Measurements from ENCODE around the gene AGMAT. TPM values are rescaled to one million over a fixed set of nuclear protein-coding genes. Genes with fewer than 3 reads are reported as not detected.
A peak's percentile ranks its signal among the peaks of the same experiment; 100 is the strongest.

Gene AGMAT
- total and polyA plus RNA-seq, 2 of the 13 experiments (the other 11 are each of a cell fraction or from before 2014, with no cell fraction given), result 59.1 to 174 TPM

DNA sequence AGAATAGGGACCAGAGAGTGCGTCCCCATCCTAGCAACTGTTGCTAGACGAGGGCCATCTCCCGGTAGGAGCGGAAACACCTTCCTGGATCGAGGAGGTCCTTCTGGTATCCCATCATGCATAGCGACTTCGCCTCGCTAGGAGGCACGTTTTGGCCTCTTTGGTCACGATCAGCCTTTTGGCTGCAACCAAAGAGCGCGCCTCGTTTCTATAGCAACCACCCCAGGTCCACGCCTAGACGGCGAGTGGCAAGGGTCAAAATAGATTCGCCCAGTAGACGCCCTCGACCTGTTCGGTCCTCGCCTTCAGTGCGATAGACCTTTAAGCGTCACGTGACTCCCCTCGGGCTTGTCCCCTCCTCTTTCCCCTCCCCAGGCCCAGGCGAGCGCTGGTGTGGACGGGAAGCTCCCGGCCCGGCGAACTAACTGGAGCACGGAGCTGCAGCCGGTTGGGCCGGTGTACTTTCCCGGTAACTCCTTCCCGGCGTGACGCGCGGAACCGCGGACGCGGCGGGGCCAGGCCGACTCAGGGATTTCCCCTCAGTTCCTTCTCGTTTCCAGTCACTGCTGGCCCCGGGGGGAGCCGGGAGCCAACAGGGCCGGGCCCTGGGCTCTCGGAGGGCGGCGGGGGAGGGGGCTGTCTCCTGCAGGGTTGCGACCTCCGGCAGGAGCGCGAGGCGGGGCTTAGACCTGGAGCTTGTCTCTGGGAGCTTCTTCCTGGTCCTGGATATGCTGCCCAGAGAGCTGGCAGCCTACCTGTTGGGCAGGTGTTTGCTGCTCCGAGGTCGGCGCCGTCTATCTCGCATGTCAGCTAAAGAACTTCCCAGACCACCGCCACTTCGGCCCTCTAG, 58.1 kb downstream of the AGMAT start, which contains the start of gene DNAJC16 (continued):
- TF ChIP-seq, protein P1, sequence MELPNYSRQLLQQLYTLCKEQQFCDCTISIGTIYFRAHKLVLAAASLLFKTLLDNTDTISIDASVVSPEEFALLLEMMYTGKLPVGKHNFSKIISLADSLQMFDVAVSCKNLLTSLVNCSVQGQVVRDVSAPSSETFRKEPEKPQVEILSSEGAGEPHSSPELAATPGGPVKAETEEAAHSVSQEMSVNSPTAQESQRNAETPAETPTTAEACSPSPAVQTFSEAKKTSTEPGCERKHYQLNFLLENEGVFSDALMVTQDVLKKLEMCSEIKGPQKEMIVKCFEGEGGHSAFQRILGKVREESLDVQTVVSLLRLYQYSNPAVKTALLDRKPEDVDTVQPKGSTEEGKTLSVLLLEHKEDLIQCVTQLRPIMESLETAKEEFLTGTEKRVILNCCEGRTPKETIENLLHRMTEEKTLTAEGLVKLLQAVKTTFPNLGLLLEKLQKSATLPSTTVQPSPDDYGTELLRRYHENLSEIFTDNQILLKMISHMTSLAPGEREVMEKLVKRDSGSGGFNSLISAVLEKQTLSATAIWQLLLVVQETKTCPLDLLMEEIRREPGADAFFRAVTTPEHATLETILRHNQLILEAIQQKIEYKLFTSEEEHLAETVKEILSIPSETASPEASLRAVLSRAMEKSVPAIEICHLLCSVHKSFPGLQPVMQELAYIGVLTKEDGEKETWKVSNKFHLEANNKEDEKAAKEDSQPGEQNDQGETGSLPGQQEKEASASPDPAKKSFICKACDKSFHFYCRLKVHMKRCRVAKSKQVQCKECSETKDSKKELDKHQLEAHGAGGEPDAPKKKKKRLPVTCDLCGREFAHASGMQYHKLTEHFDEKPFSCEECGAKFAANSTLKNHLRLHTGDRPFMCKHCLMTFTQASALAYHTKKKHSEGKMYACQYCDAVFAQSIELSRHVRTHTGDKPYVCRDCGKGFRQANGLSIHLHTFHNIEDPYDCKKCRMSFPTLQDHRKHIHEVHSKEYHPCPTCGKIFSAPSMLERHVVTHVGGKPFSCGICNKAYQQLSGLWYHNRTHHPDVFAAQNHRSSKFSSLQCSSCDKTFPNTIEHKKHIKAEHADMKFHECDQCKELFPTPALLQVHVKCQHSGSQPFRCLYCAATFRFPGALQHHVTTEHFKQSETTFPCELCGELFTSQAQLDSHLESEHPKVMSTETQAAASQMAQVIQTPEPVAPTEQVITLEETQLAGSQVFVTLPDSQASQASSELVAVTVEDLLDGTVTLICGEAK (IDR thresholded peaks at IDR 0.05), result no peak
- TF ChIP-seq, protein P1 (CRISPR knock-in tag; IDR thresholded peaks at IDR 0.05), result peak; percentile 65; the same call in 1 of the 2 replicates
- TF ChIP-seq ZSCAN25 (CRISPR knock-in tag; IDR thresholded peaks at IDR 0.05), result peak; percentile 84
- no peak for TF ChIP-seq GATA4 (IDR thresholded peaks at IDR 0.05; ENCODE audit: borderline replicate concordance, low read depth)
- no peak for TF ChIP-seq GTF3A (CRISPR knock-in tag; conservative IDR thresholded peaks at IDR 0.05)
- no peak; the same call in 1 of the 2 replicates for TF ChIP-seq ZNF337 (CRISPR knock-in tag; IDR thresholded peaks at IDR 0.05; ENCODE audit: borderline replicate concordance, low read depth)
- TF ChIP-seq, protein P2, sequence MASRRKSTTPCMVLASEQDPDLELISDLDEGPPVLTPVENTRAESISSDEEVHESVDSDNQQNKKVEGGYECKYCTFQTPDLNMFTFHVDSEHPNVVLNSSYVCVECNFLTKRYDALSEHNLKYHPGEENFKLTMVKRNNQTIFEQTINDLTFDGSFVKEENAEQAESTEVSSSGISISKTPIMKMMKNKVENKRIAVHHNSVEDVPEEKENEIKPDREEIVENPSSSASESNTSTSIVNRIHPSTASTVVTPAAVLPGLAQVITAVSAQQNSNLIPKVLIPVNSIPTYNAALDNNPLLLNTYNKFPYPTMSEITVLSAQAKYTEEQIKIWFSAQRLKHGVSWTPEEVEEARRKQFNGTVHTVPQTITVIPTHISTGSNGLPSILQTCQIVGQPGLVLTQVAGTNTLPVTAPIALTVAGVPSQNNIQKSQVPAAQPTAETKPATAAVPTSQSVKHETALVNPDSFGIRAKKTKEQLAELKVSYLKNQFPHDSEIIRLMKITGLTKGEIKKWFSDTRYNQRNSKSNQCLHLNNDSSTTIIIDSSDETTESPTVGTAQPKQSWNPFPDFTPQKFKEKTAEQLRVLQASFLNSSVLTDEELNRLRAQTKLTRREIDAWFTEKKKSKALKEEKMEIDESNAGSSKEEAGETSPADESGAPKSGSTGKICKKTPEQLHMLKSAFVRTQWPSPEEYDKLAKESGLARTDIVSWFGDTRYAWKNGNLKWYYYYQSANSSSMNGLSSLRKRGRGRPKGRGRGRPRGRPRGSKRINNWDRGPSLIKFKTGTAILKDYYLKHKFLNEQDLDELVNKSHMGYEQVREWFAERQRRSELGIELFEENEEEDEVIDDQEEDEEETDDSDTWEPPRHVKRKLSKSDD (CRISPR knock-in tag; IDR thresholded peaks at IDR 0.05; ENCODE audit: low read depth), result peak; percentile 58; the same call in 1 of the 2 replicates
- TF ChIP-seq KDM3A (CRISPR knock-in tag; IDR thresholded peaks at IDR 0.05; ENCODE audit: low read depth), result peak; percentile 66
- TF ChIP-seq MAF1 (CRISPR knock-in tag; IDR thresholded peaks at IDR 0.05; ENCODE audit: borderline replicate concordance), result no peak
- TF ChIP-seq TBX2 (CRISPR knock-in tag; IDR thresholded peaks at IDR 0.05; ENCODE audit: borderline replicate concordance), result peak; percentile 93
- no peak for TF ChIP-seq ZNF644 (CRISPR knock-in tag; IDR thresholded peaks at IDR 0.05; ENCODE audit: low read depth)
- 0 out of 2 replicates have a peak, but pooled peaks have one; percentile 78 for TF ChIP-seq EED (CRISPR knock-in tag; IDR thresholded peaks at IDR 0.05)
- TF ChIP-seq, protein P3, sequence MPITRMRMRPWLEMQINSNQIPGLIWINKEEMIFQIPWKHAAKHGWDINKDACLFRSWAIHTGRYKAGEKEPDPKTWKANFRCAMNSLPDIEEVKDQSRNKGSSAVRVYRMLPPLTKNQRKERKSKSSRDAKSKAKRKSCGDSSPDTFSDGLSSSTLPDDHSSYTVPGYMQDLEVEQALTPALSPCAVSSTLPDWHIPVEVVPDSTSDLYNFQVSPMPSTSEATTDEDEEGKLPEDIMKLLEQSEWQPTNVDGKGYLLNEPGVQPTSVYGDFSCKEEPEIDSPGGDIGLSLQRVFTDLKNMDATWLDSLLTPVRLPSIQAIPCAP (CRISPR knock-in tag; IDR thresholded peaks at IDR 0.05; ENCODE audit: low read depth), result no peak; the same call in 1 of the 2 replicates
- no peak for TF ChIP-seq NBN (conservative IDR thresholded peaks at IDR 0.05)
- no peak for TF ChIP-seq SMAD9 (CRISPR knock-in tag; IDR thresholded peaks at IDR 0.05)
